HG03457 (cell line): Measurements from ENCODE around the gene TAF15.

Source experiments
- ATAC-seq: cut with Tn5 transposase; IDR thresholded peaks from one replicate; pipeline ENCODE4 v1.9.1; 2021; ENCODE audit warnings: moderate number of reproducible peaks; ENCODE audit not compliant: unreplicated experiment

Gene TAF15

GRCh38 chr17:35870906-35871819 lies 61.9 kb downstream of the TAF15 start:
- no peak for ATAC-seq

- ATAC-seq: no peak
These were observed 63.1 kb downstream of the TAF15 start for GRCh38 chr17:35872196-35872980.

GRCh38 chr17:35875072-35875799 lies 66.0 kb downstream of the TAF15 start:
- no peak for ATAC-seq

- no peak for ATAC-seq
These were observed 66.5 kb downstream of the TAF15 start for GRCh38 chr17:35875800-35876139.

- no peak for ATAC-seq
These were observed 67.2 kb downstream of the TAF15 start for GRCh38 chr17:35876534-35876933.

- ATAC-seq: no peak
These were observed 68.2 kb downstream of the TAF15 start for GRCh38 chr17:35877345-35878029.

- no peak for ATAC-seq
These were observed 69.1 kb downstream of the TAF15 start for GRCh38 chr17:35878361-35878760.

DNA sequence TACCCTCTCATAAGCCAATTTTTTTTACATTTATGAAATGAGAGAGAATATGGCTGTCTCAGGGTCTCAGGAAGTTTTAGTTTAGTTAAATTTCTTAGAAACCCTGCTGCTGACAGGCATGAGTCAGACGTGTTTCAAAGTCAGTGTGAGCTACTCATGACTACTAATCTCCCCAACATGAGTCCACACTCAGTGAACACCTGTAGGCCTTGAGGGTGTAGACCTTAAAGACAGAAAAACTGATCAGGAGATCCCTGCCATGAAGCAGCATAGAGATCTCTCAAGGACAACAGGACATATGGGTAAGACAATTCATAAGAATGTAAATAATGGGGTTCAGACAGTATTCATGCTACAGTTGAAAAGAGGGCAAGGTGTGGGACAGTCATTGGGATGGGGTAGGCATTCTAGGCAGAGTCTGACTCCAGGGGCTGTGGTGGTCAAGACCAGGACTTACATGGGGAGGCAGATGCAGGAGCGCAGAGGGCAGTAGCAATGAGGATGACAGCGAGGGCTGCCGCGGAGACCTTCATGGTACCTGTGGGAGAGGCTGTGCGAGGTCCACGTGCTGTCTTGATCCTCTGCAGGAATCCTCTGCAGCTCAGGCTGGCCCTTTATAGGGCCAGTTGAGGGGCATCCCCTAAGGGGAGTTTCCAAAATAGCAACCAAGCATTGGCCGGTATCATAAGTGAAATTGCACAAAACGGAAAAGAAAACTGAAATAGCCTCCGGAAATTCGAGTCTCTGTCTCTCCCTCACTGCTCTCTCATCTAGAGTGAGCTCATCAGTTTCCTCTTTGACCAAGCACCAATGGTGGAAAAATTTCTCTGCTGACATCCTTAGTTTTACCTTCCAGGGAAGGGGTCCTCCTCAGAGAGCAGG lies 70.7 kb downstream of the TAF15 start, which contains the start of gene CCL5:
Gene CCL5 (minus strand): TSS at position 588 of the 882 bp plus-strand sequence.
- ATAC-seq: peak; percentile 73

DNA sequence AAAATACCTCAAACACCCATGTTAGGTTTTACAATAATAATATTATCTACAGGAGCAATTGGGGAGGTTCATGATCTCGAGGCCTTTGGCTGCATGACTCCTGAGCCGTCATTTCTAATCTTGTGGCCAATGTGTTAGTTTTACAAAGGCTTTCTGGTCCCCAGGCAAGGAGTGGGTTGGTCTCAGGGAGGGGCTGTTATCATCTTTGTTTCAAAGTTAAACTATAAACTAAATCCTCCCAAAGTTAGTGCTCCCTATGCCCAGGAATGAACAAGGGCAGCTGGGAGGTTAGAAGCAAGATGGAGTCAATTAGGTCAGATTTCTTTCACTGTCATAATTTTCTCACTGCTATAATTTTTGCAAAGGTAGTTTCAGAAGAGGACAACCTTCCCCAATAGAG lies 80.0 kb downstream of the TAF15 start:
- ATAC-seq: no peak

GRCh38 chr17:35889818-35890773 lies 80.8 kb downstream of the TAF15 start:
- no peak for ATAC-seq

DNA sequence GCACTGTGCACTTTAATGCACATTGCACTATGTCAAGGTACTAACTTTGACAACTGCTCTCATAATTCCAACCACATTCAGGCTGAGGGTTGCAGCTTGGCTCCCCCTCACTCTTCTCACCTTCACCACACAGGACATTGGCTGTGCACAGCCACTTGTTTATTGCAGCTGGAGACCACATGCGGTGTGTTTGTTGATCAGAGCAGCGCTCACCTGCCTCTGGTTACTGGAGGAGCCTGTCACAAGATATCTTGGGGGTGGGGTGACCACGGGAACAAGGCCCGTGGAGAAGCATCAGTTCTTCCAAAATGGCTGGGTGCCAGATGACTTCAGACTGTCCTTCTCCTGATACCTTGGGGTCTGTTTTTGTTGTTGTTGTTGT lies 81.5 kb downstream of the TAF15 start:
- no peak for ATAC-seq

GRCh38 chr17:35891269-35891668 lies 82.0 kb downstream of the TAF15 start:
- no peak for ATAC-seq

DNA sequence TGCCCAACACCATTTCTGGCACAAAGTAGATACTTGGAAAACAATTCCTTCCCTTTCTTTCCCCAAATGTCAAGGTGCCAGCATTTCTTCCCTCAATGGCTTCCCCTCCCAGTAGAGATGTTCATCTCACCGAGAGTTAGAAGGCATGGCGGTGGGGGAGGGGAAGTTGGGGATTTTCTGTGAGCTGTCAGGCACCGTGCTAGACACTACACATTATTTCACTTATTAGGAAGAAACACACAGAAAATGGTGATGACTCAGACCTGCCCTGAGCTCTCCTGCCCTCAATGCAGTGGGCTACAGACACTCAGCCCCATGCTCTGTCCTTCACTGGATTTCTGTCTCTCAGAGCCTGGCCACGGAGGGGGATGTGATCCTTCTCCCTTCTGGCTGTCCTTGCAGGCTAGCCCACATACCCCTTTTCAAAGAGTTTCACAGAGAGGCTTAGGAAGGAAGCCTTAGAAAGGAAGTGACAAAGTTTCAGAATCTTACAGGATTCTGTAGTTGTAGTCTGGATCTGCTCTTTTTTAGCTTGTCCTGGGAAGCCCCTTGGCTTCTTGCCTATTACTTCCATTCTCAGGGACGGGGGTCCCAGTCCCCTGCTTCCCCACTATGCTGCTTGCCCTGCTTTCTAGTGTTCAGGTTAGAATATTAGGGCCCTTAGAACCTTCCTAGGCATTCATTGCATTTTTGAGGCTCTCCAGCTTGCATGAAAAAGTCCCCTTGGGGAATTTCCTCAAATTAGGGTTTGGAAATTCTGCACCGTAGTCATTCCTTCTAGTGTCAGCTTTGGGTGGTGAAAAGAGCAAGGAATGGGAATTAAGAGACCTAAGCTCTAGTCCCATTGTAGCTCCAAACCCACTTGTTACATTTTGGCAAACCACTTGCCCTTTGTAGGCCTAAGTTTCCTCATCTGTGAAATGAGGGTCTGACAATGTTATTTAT lies 83.1 kb downstream of the TAF15 start:
- no peak for ATAC-seq

DNA sequence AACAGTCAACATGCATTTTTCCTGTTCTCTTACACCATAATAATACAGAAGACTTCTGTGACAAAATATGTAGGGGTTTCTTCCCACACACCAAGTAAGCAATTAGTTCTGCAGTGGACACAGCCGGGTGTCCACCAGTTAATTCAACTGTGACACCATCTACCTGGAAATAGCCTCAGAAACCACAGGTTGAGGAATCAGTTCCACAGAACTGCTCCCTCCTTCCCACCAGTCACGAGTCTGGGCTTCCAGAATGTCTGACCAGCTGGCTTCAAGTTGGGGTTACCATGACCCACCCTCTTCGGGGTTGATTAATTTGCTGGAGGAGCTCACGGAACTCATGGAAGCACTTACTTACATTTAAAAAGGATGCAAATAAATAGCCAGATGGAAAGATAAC lies 84.5 kb downstream of the TAF15 start:
- ATAC-seq: no peak

- no peak for ATAC-seq
These were observed 84.9 kb downstream of the TAF15 start for GRCh38 chr17:35894206-35894605.

- ATAC-seq: no peak
These were observed 86.6 kb downstream of the TAF15 start for GRCh38 chr17:35895636-35896587.
